ENCODE measurements around the gene GTF3C5.

GRCh38 chr9:132998831-132999635 is 31.8 kb upstream of the GTF3C5 start:
- TF ChIP-seq POLR2A (IDR thresholded peaks at IDR 0.05) (no peak), POLR2AphosphoS5 (IDR thresholded peaks at IDR 0.05) (no peak), CTCF (IDR thresholded peaks at IDR 0.05) (no peak)

Data from stomach (tissue), 4 donors.